Suprapubic skin (tissue), 4 donors: Measurements from ENCODE around the gene OSBPL3.

Experiments used
- EP300 ChIP-seq: sonication (generic); formaldehyde crosslinking; IDR thresholded peaks from one replicate; pipeline ENCODE4 v1.6.1; 2017; ENCODE audit warnings: antibody characterized with exemption
- POLR2A ChIP-seq, 2 donors: fragments of 450-650 bp; IDR thresholded peaks; one replicate each; pipeline ENCODE4 v1.6.1; 2017; ENCODE audit warnings: antibody characterized with exemption in 2 of 2, mild to moderate bottlenecking in 2 of 2, moderate library complexity in 2 of 2
- POLR2AphosphoS5 ChIP-seq, 3 donors: sonication (generic); formaldehyde crosslinking; IDR thresholded peaks; one replicate each; pipeline ENCODE4 v1.6.1; 2017; ENCODE audit warnings: antibody characterized with exemption in 3 of 3
- TF ChIP-seq, protein P1 (sequence below), 2 donors: fragments of 200-600 bp in 1 of 2; fragments of 450-650 bp in 1 of 2; sonication (generic) in 1 of 2; IDR thresholded peaks; one replicate each; pipeline ENCODE4 v1.5.1; 2016 to 2019; ENCODE audit warnings: antibody characterized with exemption in 2 of 2, mild to moderate bottlenecking in 1 of 2, moderate library complexity in 1 of 2

DNA sequence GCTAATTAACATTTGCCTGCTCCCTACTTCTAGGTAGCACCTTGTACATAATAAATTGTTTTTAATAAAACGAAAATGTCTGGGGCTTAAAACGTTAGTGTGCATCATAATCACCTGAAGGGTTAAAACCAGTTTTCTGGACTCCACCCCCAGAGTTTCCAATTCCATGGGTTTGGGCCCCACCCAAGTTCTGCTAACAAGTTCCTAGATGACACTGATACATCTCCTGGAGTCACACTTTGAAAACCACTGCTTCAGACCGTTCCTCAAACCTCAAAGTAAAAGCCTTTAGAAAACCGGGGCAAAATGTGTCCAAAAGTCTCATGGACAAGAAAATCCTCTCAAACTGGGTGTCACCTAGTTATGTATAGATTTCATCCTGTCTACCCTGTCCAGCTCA lies 9.3 kb downstream of the OSBPL3 start:
- TF ChIP-seq, protein P1, sequence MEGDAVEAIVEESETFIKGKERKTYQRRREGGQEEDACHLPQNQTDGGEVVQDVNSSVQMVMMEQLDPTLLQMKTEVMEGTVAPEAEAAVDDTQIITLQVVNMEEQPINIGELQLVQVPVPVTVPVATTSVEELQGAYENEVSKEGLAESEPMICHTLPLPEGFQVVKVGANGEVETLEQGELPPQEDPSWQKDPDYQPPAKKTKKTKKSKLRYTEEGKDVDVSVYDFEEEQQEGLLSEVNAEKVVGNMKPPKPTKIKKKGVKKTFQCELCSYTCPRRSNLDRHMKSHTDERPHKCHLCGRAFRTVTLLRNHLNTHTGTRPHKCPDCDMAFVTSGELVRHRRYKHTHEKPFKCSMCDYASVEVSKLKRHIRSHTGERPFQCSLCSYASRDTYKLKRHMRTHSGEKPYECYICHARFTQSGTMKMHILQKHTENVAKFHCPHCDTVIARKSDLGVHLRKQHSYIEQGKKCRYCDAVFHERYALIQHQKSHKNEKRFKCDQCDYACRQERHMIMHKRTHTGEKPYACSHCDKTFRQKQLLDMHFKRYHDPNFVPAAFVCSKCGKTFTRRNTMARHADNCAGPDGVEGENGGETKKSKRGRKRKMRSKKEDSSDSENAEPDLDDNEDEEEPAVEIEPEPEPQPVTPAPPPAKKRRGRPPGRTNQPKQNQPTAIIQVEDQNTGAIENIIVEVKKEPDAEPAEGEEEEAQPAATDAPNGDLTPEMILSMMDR (IDR thresholded peaks at IDR 0.05), result no peak
- no peak for TF ChIP-seq POLR2AphosphoS5 (IDR thresholded peaks at IDR 0.05)
- no peak for TF ChIP-seq POLR2A (IDR thresholded peaks at IDR 0.05)
- TF ChIP-seq EP300, result no peak
